Activated CD8-positive, alpha-beta memory T cell treated with anti-CD3 and anti-CD28 coated beads, Interleukin-2, amount 50 U/mL, for 48 hours (primary cell): ENCODE data around the gene ASTL.

ENCODE experiments used
- DNase-seq: peaks from one replicate; pipeline ENCODE4 v3.0.0-alpha.2; 2020

Gene ASTL

DNA sequence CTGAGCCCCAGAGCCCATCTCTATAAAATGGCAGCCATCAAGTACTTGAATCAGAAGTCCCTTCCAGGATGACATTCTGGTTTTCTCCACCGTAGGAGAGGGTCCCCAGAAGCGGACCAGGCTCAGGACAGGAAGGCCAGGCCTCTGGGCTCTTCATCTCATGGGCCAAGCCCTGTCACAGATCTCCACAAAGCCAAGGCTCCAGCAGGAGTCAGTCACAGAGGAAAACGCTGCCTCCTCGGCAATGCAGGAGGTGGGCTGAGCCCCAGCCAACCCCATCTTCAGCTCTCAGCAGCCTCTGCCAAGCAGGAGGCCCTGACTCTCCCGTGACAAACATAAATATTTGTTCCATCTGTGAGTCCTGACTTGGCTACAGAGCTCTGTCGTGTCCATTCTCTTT, 64.1 kb downstream of the ASTL start:
- no peak for DNase-seq

DNA sequence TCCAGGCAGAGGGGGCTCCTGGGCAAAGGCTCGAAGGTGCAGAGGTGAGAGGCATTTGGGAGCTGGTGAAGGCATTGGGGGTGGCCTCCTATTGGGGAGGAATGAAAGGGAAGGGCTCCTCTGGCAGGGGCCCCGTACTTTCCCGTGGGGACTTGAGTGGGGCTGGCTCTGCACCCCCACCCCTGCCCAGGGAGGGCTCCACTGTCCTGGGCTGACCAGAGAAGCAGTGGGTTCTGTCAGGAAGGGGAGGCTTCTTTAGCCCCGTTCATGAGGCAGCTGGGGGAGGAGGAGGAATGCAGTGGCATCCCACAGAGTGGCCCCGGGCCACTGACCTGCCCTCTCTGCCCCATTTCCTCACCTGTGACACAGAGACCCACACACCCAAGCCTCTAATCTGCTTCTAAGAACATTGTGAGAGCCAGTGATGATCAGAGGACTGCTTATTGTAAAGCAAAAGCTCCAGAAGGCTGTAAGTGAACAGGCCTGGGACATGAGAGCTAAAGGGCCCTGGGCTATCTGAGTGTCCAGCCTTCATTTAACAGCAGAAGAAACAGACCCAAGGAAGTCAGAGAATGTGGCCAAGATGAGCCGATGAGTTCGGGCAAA, 65.0 kb downstream of the ASTL start:
- DNase-seq, result no peak
